Endothelial cell of umbilical vein (primary cell): ENCODE measurements around the gene RBM28. TPM values are rescaled to one million over a fixed set of nuclear protein-coding genes. Genes with fewer than 3 reads are reported as not detected.
A peak's percentile ranks its signal among the peaks of the same experiment; 100 is the strongest.

Source experiments
- BruUV-seq: library from RNA; stranded (reverse); fragments of 400-500 nt; replicated peaks from 2 replicates; lab custom pipeline; 2021; lab: Mats Ljungman, UMichigan
- CTCF ChIA-PET: fragments of 300-600, 350-600 bp; sonication (Branson Sonifier 250); formaldehyde crosslinking; loops from one replicate; lab custom pipeline; 2021; ENCODE audit warnings: antibody characterized with exemption, inconsistent platforms; lab: Charles Lee
- POLR2A ChIA-PET: fragments of 300-600, 350-600 bp; sonication (Branson Sonifier 250); formaldehyde crosslinking; loops from one replicate; lab custom pipeline; 2021; ENCODE audit warnings: antibody characterized with exemption, inconsistent platforms; lab: Charles Lee
- DNase-seq: peaks from one replicate; pipeline ENCODE4 v3.0.0-alpha.2; 2011; ENCODE audit warnings: low read depth, low spot score
- FAIRE-seq: peaks from 2 replicates; lab custom pipeline; 2011; peaks lifted over from hg19 to GRCh38; lab: Jason Lieb, UNC
- H2AFZ ChIP-seq: 2 replicates; pipeline ENCODE4 v1.6.0; 2012; ENCODE audit warnings: low read depth, low read length, control low read depth, inconsistent platforms
- H3K27ac ChIP-seq: 2 replicates; pipeline ENCODE4 v1.5.1; 2011; ENCODE audit warnings: low read depth, mild to moderate bottlenecking, control low read depth, low read length, moderate library complexity; ENCODE audit not compliant: insufficient read depth
- H3K27me3 ChIP-seq, 2 experiments: 2 replicates each; pipeline versions ENCODE4 v1.6.0 to v1.6.1; 2011; ENCODE audit warnings: low read length in 2 of 2, mixed read lengths in 1 of 2; ENCODE audit not compliant: control insufficient read depth in 2 of 2, insufficient read depth in 2 of 2
- H3K36me3 ChIP-seq, 2 experiments: 2 replicates in 1 of 2; 3 replicates in 1 of 2; pipeline ENCODE4 v1.5.1; 2011; ENCODE audit warnings: low read length in 2 of 2, mild to moderate bottlenecking in 1 of 2, moderate library complexity in 1 of 2; ENCODE audit not compliant: control insufficient read depth in 2 of 2, insufficient read depth in 2 of 2; ENCODE audit errors: extremely low read depth in 1 of 2
- H3K4me1 ChIP-seq: 3 replicates; pipeline ENCODE4 v1.5.1; 2011; ENCODE audit warnings: mild to moderate bottlenecking, low read length; ENCODE audit not compliant: control insufficient read depth, insufficient read depth; ENCODE audit errors: extremely low read depth
- H3K4me2 ChIP-seq: 2 replicates; pipeline ENCODE4 v1.6.1; 2011; ENCODE audit warnings: low read length, control low read depth, mixed read lengths; ENCODE audit not compliant: insufficient read depth
- H3K4me3 ChIP-seq, 3 experiments: fragments of 200-600 bp in 1 of 3; sonication (generic), shearing (Covaris generic) in 1 of 3; replicated peaks in 1 of 3; 2 replicates each; pipeline ENCODE4 v1.5.1; 2011 to 2016; ENCODE audit warnings: control low read depth in 3 of 3, low read length in 3 of 3, mild to moderate bottlenecking in 2 of 3, inconsistent platforms in 1 of 3, low read depth in 1 of 3, moderate library complexity in 1 of 3; ENCODE audit not compliant: insufficient read depth in 1 of 3
- H3K79me2 ChIP-seq: 2 replicates; pipeline ENCODE4 v1.6.0; 2012; ENCODE audit warnings: low read length, inconsistent platforms; ENCODE audit not compliant: control insufficient read depth, insufficient read depth
- H3K9ac ChIP-seq: replicated peaks from 2 replicates; pipeline ENCODE3; 2011; ENCODE audit warnings: low read length, control low read depth; ENCODE audit not compliant: insufficient read depth; ENCODE audit errors: extremely low read depth
- H3K9me1 ChIP-seq: replicated peaks from 3 replicates; pipeline ENCODE4 v1.6.0; 2011; ENCODE audit warnings: mild to moderate bottlenecking, low read length; ENCODE audit not compliant: control insufficient read depth, insufficient read depth; ENCODE audit errors: extremely low read depth
- H3K9me3 ChIP-seq: replicated peaks from 2 replicates; pipeline ENCODE4 v1.5.1; 2012; ENCODE audit warnings: low read length, inconsistent platforms; ENCODE audit not compliant: control insufficient read depth, insufficient read depth
- H4K20me1 ChIP-seq: replicated peaks from 2 replicates; pipeline ENCODE3; 2011; ENCODE audit warnings: mild to moderate bottlenecking, low read length; ENCODE audit not compliant: control insufficient read depth, insufficient read depth; ENCODE audit errors: extremely low read depth
- EZH2 ChIP-seq: IDR thresholded peaks from 2 replicates; pipeline ENCODE4 v1.6.1; 2012; ENCODE audit warnings: borderline replicate concordance, low read depth, mild to moderate bottlenecking, moderate library complexity, low read length, inconsistent platforms; ENCODE audit not compliant: severe bottlenecking
- FOS ChIP-seq: IDR thresholded peaks from 2 replicates; pipeline ENCODE4 v1.6.1; 2011; ENCODE audit warnings: mild to moderate bottlenecking, low read length, moderate library complexity, borderline replicate concordance; ENCODE audit not compliant: insufficient read depth
- GATA2 ChIP-seq: IDR thresholded peaks from 2 replicates; pipeline ENCODE4 v1.7.0; 2011; ENCODE audit warnings: low read depth, mild to moderate bottlenecking, moderate library complexity, mixed read lengths, low read length; ENCODE audit not compliant: insufficient read length, insufficient read depth
- JUN ChIP-seq: IDR thresholded peaks from 2 replicates; pipeline ENCODE4 v1.6.1; 2011; ENCODE audit warnings: borderline replicate concordance, low read depth; ENCODE audit not compliant: insufficient read length, insufficient read depth
- MAX ChIP-seq: IDR thresholded peaks from 2 replicates; pipeline ENCODE4 v1.6.1; 2011; ENCODE audit not compliant: insufficient read depth, insufficient read length
- MYC ChIP-seq: IDR thresholded peaks from one replicate; pipeline ENCODE4 v1.6.1; 2011; ENCODE audit warnings: mild to moderate bottlenecking, low read depth, low read length
- POLR2A ChIP-seq: IDR thresholded peaks from 2 replicates; pipeline ENCODE4 v1.6.1; 2012; ENCODE audit warnings: low read depth, mild to moderate bottlenecking, control low read depth, low read length
- POLR2AphosphoS5 ChIP-seq: IDR thresholded peaks from 2 replicates; pipeline ENCODE4 v1.6.1; 2012; ENCODE audit warnings: low read depth, mild to moderate bottlenecking, control low read depth, low read length, moderate library complexity; ENCODE audit not compliant: insufficient read depth
- dilution Hi-C: fragments of 300-500 bp; cut with MboI; formaldehyde crosslinking; loops from one replicate; pipeline ENCODE4 v1.15.0; 2019; ENCODE audit warnings: low sequenced_read_pairs; ENCODE audit not compliant: extremely low pct_ligation_motif_present
- intact Hi-C: fragments of 100-400 bp; cut with micrococcal nuclease; formaldehyde crosslinking; loops from one replicate; pipeline ENCODE4 v1.10.0; 2022
- polyA plus RNA-seq, 4 experiments: library from polyadenylated mRNA; depleted of rRNA in 3 of 4; stranded (reverse) in 3 of 4; unstranded in 1 of 4; fragments of >200 nt; gene quantifications; 2 replicates each; pipeline versions ENCODE4 v1.2.1 to v1.2.3, GENCODE V29; 2011 to 2012; ENCODE audit warnings: missing spikeins in 1 of 4
- total RNA-seq: library from RNA; stranded (reverse); gene quantifications from 2 replicates; pipeline ENCODE4 v1.2.3, GENCODE V29; 2021
- TF ChIP-seq, protein P1 (sequence below), 2 donors: IDR thresholded peaks; 1 replicate in 1 of 2; 2 replicates in 1 of 2; pipeline ENCODE4 v1.5.1; 2011; ENCODE audit warnings: low read length in 2 of 2, mild to moderate bottlenecking in 2 of 2, moderate library complexity in 2 of 2, control low read depth in 1 of 2, inconsistent platforms in 1 of 2, low read depth in 1 of 2; ENCODE audit not compliant: insufficient read depth in 1 of 2; ENCODE audit errors: extremely low read depth in 1 of 2

The RBM28 gene
- total and polyA plus RNA-seq, 2 donors (not counting 3 experiments of a cell fraction or from before 2014, with no cell fraction given): 11.6 to 58.7 TPM

- Histone ChIP-seq H2AFZ (no peak overlapping the region), H3K79me2 (no peaks in the 10 kb centered on the region), H3K27me3 (peaks cover 46 to 65% of the 10 kb centered on the region in 2 experiments), H3K4me2 (no peak overlapping the region), H3K36me3 (no peaks in the 10 kb centered on the region), H4K20me1 (no peaks in the 10 kb centered on the region), H3K9ac (no peak overlapping the region), H3K9me3 (no peaks in the 10 kb centered on the region), H3K4me3 (no peak overlapping the region), H3K4me1 (peaks cover 9% of the 10 kb centered on the region), H3K27ac (no peak overlapping the region), H3K9me1 (no peaks in the 10 kb centered on the region)
- DNase-seq (no peak), FAIRE-seq (no peak)
- ChIA-PET POLR2A (no interaction called here), CTCF (no interaction called here)
- intact Hi-C loops: no loop called here
- dilution Hi-C loops: no loop called here
- TF ChIP-seq MYC: no peak
- TF ChIP-seq MAX: no peak
- TF ChIP-seq JUN: no peak
- TF ChIP-seq POLR2A: no peak
- TF ChIP-seq GATA2: no peak
- TF ChIP-seq FOS: no peak
- peak; percentile 29 for TF ChIP-seq EZH2
- TF ChIP-seq, protein P1, sequence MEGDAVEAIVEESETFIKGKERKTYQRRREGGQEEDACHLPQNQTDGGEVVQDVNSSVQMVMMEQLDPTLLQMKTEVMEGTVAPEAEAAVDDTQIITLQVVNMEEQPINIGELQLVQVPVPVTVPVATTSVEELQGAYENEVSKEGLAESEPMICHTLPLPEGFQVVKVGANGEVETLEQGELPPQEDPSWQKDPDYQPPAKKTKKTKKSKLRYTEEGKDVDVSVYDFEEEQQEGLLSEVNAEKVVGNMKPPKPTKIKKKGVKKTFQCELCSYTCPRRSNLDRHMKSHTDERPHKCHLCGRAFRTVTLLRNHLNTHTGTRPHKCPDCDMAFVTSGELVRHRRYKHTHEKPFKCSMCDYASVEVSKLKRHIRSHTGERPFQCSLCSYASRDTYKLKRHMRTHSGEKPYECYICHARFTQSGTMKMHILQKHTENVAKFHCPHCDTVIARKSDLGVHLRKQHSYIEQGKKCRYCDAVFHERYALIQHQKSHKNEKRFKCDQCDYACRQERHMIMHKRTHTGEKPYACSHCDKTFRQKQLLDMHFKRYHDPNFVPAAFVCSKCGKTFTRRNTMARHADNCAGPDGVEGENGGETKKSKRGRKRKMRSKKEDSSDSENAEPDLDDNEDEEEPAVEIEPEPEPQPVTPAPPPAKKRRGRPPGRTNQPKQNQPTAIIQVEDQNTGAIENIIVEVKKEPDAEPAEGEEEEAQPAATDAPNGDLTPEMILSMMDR (IDR thresholded peaks at IDR 0.05; ENCODE audit: extremely low read depth in 1 of 2, insufficient read depth in 1 of 2, low read depth in 1 of 2, low read length in 2 of 2): no peak
- no peak for TF ChIP-seq POLR2AphosphoS5
- BruUV-seq: no TSS peak
These were observed 76.1 kb downstream of the RBM28 start for GRCh38 chr7:128267595-128267924.
